Measurements from ENCODE around the gene STRA8. TPM values are rescaled to one million over a fixed set of nuclear protein-coding genes. Genes with fewer than 3 reads are reported as not detected.

The STRA8 gene
- total and polyA plus RNA-seq, 2 donors from 2014 or later, result 0.43 TPM; not detected in 1

- H3K36me3 ChIP-seq (ENCODE audit: control insufficient read depth in 2 of 3, insufficient read depth in 3 of 3, low read length in 3 of 3), result peaks cover 8 to 85% (median 44%) of the 10 kb centered on the region in 3 donors
- no peaks in the 10 kb centered on the region for H3K9me3 ChIP-seq (ENCODE audit: control insufficient read depth in 2 of 3, insufficient read depth in 1 of 3, low read length in 3 of 3)
- intact Hi-C loops (cut with DNase I), result no loop called here
- peaks cover 0 to 14% (median 2%) of the 10 kb centered on the region in 3 donors for H3K4me1 ChIP-seq (ENCODE audit: control insufficient read depth in 2 of 3, insufficient read depth in 2 of 3, low read depth in 1 of 3, low read length in 3 of 3)
- FAIRE-seq (no peak), DNase-seq (no peak)
- TF ChIP-seq CTCF (IDR thresholded peaks at IDR 0.05; ENCODE audit: borderline replicate concordance, extremely low read depth, insufficient read depth), result no peak
- no peaks in the 10 kb centered on the region for H3K27me3 ChIP-seq (ENCODE audit: control insufficient read depth, insufficient read depth, low read length)
- H3K27ac ChIP-seq (ENCODE audit: low read depth in 2 of 2, low read length in 2 of 2), result no peak overlapping the region
- no peak overlapping the region for H3K4me3 ChIP-seq (ENCODE audit: low read length in 3 of 3)
- no peak overlapping the region for H3K9ac ChIP-seq (ENCODE audit: low read length in 3 of 3)
Observed at GRCh38 chr7:135195156-135195555, 38.5 kb upstream of the STRA8 start.

GRCh38 chr7:135195968-135196629 is 37.5 kb upstream of the STRA8 start:
- Histone ChIP-seq H3K9ac (ENCODE audit: low read length in 3 of 3) (no peak overlapping the region), H3K27me3 (ENCODE audit: control insufficient read depth, insufficient read depth, low read length) (no peaks in the 10 kb centered on the region), H3K27ac (ENCODE audit: low read depth in 2 of 2, low read length in 2 of 2) (no peak overlapping the region), H3K36me3 (ENCODE audit: control insufficient read depth in 2 of 3, insufficient read depth in 3 of 3, low read length in 3 of 3) (peaks cover 11 to 85% (median 43%) of the 10 kb centered on the region in 3 donors), H3K4me1 (ENCODE audit: control insufficient read depth in 2 of 3, insufficient read depth in 2 of 3, low read depth in 1 of 3, low read length in 3 of 3) (peaks cover 0 to 20% (median 2%) of the 10 kb centered on the region in 3 donors), H3K4me3 (ENCODE audit: low read length in 3 of 3) (no peak overlapping the region), H3K9me3 (ENCODE audit: control insufficient read depth in 2 of 3, insufficient read depth in 1 of 3, low read length in 3 of 3) (no peaks in the 10 kb centered on the region)
- TF ChIP-seq CTCF (IDR thresholded peaks at IDR 0.05; ENCODE audit: borderline replicate concordance, extremely low read depth, insufficient read depth), result no peak
- intact Hi-C loops (cut with DNase I), result no loop called here
- DNase-seq, result peak in 2 of 5 donors; percentile 25 to 58
- FAIRE-seq, result no peak

GRCh38 chr7:135197343-135197742 is 36.3 kb upstream of the STRA8 start:
- H3K9ac ChIP-seq (ENCODE audit: low read length in 3 of 3), result no peak overlapping the region
- H3K36me3 ChIP-seq (ENCODE audit: control insufficient read depth in 2 of 3, insufficient read depth in 3 of 3, low read length in 3 of 3), result peaks cover 10 to 85% (median 45%) of the 10 kb centered on the region in 3 donors
- DNase-seq, result no peak
- no peak for FAIRE-seq
- H3K9me3 ChIP-seq (ENCODE audit: control insufficient read depth in 2 of 3, insufficient read depth in 1 of 3, low read length in 3 of 3), result no peaks in the 10 kb centered on the region
- H3K27ac ChIP-seq (ENCODE audit: low read depth in 2 of 2, low read length in 2 of 2), result no peak overlapping the region
- no peak for TF ChIP-seq CTCF (IDR thresholded peaks at IDR 0.05; ENCODE audit: borderline replicate concordance, extremely low read depth, insufficient read depth)
- intact Hi-C loops (cut with DNase I), result no loop called here
- peaks cover 0 to 20% (median 9%) of the 10 kb centered on the region in 3 donors for H3K4me1 ChIP-seq (ENCODE audit: control insufficient read depth in 2 of 3, insufficient read depth in 2 of 3, low read depth in 1 of 3, low read length in 3 of 3)
- no peak overlapping the region for H3K4me3 ChIP-seq (ENCODE audit: low read length in 3 of 3)
- no peaks in the 10 kb centered on the region for H3K27me3 ChIP-seq (ENCODE audit: control insufficient read depth, insufficient read depth, low read length)
